Urothelium cell line (cell line): ENCODE results near the gene KLK13.
A peak's percentile ranks its signal among the peaks of the same experiment; 100 is the strongest.

ENCODE experiments used
- DNase-seq: peaks from one replicate; pipeline ENCODE4 v3.0.0; 2011; ENCODE audit warnings: low spot score, mixed read lengths
- FAIRE-seq: peaks from 2 replicates; lab custom pipeline; 2011; peaks lifted over from hg19 to GRCh38; lab: Jason Lieb, UNC

The KLK13 gene, protein sequence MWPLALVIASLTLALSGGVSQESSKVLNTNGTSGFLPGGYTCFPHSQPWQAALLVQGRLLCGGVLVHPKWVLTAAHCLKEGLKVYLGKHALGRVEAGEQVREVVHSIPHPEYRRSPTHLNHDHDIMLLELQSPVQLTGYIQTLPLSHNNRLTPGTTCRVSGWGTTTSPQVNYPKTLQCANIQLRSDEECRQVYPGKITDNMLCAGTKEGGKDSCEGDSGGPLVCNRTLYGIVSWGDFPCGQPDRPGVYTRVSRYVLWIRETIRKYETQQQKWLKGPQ

DNA sequence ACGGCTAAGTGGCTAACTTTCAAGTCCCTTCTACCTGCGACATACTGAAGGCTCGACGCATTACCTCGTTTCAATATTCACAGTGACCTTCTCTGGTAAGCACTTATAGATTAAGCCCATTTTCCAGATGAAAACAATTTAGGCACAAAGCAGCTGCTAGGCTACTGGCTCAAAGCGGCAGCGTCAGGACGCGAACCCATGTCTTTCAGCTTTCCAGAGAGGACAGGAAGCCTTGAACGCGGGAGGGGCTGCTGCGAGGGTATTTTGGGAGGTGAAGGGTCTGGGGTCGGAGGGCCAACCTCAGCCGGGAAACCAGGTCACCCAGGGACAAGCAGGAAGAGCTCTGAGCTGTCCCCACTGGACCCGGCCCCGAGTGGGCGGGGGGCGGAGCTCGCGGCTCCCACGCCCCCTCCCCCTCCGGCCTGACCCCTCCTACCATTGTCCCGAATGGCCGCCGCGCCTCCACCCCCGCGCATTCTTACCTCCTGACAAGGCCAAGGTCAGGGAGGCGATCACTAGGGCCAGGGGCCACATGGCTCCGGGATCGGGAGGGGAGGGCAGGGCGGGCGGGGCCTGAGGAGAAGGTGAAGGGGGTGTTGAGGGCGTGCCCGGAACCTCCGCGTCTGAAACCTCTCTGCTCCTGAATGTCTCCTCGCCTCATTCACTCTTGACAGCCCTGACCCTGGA is at the start of gene KLK13:
Gene KLK13, minus strand, starts transcription at position 559 of the 687 bp plus-strand sequence. Its CDS starts 25 bp downstream, at position 534.
- DNase-seq (peak; percentile 82), FAIRE-seq (peak; percentile 59)

DNA sequence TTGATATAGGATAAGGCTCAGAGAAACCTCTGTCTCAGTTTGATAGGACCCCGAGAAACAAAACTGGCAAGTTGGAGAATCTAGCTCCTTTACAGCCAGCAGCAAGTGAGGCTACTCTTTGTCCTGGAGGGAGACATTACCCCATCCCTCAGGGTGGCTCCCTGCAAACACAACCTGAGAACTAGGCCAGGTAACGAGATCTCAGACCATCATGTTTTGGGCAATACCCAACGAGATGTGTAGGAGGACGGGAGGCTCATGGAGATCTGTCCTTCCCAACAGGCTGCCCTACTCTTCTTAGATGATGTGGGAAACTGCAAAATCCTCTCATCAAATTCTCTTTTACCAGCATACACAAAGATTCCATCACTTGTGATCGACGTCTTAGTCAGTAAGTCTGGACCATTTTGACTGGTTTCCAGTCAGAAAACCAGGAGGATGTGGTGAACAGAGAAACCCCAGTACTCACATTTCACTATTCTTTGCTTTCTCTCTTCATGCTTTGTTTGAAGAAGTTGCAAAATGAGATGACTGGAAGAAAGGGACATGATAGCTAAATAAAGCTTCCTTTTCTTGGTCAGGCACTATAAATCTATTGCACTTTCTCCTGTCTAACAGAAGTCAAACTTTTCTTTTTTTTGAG is 49.3 kb upstream of the KLK13 start:
- no peak for FAIRE-seq
- DNase-seq = no peak

DNA sequence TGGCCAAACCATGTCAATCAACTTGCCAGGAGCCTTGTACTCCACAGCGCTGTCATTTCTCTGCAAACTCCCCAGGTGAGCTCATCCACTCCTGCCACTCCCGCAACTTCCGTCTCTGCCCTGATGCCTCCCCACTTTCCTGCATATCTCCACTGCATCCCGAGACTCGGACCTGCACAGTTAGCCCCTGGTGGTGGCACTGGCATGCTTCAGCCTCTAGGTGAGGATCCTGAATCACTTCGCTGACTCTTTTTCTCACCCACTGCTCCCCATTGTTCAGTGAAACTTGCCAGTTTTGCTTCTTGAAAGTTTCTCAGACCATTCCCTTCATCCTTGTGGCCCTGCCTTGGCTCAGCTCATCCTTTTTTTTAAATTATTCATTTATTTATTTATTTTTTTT is 46.7 kb upstream of the KLK13 start:
- no peak for FAIRE-seq
- DNase-seq = peak; percentile 31

DNA sequence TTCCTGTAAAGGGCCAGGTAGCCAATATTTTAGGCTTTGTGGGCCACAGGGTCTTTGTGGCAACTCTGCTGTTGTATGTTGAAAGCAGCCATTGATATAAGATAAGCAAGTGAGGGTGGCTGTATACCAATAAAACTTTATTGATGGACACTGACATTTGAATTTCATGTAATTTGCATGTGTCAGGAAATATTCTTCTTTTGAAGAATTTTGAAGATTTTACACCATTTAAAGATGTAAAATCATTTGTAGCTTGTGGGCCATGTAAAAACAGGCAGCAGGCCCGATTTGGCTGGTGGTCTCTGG is 45.7 kb upstream of the KLK13 start:
- DNase-seq (no peak), FAIRE-seq (no peak)

DNA sequence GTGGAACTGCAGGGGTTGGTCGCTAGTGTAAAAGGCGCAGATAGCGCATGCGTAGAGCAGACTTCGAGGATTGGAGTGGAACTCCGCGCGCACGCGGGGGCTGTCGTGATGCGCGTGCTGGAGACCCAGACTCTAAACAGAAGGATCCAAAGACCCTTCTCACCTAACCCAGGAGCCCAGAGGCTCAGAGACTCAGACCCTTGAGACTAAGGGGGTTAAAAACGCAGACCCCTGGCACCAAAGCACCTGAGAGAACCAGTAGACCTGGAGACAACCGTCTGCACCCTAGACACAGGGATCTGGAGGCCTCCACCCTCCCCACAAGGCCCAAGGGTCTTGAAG is 43.9 kb upstream of the KLK13 start:
- FAIRE-seq (no peak), DNase-seq (no peak)

DNA sequence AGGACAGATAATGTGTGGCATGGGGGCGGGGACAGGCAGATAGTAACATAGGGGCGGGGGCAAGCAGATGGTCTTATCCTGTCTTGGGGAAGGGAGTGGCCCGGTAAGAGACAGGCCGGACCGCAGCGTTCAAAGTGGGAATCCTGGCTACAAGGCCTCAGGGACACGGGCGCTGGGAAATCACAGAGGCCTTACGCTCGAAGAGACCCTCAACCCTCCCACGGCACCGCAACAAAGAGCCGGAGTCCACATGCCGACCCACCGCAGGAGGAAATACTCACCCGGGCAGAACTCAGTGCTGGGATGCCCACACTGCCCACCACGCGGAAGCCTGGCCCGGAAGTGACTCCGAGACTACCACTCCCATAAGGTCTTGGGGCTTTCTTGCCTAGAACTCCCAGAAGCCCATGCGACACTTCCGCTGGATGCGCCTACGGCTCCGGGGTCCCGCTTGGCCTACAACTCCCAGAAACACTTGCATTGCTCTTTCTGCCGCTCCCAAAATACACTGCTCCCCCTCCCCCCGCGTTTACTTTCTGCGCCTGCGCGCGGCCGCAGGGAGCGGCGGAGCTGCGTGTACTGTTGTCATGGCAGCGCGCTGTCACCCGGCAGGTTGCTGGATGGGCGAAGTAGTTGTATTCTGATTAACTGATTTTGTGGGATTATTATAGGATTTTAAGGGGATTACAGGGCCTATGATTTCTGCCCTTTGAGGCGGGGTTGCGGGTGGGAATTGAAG is 43.3 kb upstream of the KLK13 start, which contains the start of gene CTU1:
Gene CTU1, minus strand, starts transcription at position 344 of the 739 bp plus-strand sequence. CDS start 3,840 bp downstream, outside the sequence.
- DNase-seq = peak; percentile 97
- FAIRE-seq = peak; percentile 56

DNA sequence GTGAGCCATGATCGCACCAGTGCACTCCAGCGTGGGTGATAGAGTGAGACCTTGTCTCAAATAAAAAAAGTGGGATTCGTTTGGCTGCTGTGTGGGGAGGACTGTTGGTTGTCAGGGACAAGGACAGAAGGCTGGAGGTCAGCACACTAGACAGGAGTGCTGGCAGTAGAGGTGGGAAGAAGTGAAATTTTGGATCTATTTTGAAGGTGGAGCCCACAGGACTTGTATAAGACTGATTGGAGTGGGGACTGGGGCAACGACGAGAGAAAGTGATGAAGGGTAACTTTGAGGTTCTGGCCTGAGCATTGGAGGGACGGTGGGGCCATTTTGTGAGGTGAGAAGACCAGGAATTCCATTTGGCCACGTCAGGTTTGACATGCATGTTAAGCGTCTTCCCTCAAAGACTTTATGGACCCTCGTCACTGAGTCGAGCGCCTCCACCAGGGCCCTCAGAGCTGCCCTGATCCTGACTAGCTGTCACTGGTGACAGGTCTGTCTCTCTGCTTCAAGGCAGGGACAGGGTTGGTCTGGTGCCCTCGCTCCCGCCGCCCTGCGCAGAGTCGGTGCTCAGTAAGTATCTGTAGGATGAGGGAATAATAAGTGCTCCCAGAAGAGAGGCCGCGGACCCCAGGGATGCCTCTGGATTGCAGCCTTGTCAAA is 42.6 kb upstream of the KLK13 start:
- DNase-seq = no peak
- FAIRE-seq = no peak

DNA sequence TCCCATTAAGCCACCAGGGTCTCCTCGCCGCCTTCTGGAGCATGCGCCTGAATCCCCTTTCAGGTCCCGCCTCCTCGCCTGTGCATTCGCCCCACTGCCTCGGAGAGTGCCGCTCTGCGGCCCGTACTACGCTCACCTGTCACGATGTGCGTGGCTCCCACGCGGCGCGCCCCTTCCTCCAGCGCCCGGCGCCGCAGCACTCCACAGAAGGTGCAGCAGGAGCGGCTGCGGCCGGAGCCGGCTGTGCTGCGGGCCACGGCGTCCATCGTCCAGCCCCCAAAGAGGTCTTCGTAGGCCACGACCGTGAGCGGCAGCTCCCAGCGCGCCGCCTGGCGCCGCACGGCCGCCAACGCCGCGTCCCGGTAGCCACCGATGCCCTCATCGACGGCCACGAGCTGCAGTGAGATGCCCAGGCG is 39.0 kb upstream of the KLK13 start:
- no peak for DNase-seq
- FAIRE-seq = no peak

DNA sequence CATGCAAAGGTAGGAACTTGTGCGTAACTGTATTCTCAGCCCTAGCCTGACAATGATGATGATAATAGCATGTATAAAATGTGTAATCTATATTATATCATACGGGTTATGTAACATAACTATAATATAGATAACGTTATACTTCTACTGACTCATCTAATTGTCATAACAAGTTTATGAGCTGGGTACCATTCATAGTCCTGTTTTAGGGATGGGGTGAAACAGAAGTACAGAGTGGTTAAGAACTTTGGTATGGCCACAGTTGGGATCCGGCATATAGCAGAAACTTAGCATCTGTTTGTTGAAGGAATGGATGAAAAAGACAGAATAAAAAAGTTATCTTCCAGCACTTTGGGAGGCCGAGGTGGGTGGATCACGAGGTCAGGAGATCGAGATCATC is 38.1 kb upstream of the KLK13 start:
- no peak for FAIRE-seq
- no peak for DNase-seq

DNA sequence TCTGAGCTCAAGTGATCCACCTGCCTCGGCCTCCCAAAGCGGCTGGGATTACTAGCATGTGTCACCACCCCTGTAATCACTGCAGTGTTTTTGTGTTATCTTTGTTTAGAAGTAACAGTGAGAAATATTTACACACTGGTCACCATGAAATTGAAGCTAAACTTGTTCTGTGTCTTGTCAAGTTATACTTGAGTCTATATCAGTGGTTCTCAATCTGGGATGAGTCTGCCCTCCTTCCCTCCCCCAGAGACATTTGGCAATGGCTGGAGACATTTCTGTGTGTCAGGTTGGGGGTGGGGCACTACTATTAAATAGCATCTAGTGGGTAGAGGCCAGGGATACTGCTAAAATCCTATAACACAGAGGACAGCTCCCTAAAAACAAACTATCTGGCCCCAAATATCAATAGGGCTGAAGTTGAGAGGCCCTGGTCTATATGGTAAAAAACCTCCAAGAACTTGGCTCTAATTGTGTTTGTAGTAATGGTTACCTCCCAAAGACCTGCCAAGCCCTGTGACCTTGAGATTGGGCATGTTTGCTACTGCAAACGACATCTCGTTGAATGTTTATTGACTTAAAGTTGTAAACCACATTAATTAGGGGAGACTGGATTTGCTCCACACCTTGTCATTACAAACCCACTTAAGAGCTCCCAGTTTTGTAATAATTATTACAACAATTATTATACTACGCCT is 36.4 kb upstream of the KLK13 start:
- no peak for DNase-seq
- no peak for FAIRE-seq

DNA sequence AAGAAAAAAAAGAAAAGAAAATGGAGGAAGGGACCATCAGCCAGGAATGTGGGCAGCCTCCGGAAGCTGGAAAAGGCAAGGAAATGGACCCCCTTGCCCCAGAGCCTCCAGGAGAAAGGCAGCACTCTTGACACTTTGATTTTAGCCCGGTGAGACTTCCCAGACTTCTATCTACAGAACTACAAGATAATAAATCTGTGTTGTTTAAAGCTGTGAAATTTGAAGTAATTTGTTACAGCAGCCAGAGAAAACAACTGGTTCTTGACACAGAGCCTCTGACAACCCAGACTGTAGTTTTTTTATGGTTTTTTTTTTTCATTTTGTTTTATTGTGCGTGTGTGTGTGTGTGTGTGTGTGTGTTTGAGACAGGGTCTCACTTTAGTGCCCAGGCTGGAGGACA is 35.7 kb upstream of the KLK13 start:
- no peak for DNase-seq
- FAIRE-seq = no peak

DNA sequence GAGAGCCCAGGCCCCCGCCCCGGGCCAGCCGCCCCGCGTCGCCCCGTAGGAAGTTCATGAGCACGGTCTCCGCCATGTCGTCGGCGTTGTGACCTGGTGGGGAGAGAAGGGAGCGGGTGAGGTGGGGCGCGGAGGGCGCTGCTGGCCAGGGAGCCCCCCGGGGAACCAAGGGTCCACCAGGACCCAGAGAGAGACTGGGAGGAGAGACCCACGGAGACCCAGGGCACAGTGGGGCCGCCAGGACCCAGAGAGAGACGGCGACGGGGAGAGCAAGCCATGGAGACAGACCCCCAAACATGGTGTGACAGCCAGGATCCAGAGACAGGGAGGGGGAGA is 34.1 kb upstream of the KLK13 start:
- FAIRE-seq (no peak), DNase-seq (no peak)

DNA sequence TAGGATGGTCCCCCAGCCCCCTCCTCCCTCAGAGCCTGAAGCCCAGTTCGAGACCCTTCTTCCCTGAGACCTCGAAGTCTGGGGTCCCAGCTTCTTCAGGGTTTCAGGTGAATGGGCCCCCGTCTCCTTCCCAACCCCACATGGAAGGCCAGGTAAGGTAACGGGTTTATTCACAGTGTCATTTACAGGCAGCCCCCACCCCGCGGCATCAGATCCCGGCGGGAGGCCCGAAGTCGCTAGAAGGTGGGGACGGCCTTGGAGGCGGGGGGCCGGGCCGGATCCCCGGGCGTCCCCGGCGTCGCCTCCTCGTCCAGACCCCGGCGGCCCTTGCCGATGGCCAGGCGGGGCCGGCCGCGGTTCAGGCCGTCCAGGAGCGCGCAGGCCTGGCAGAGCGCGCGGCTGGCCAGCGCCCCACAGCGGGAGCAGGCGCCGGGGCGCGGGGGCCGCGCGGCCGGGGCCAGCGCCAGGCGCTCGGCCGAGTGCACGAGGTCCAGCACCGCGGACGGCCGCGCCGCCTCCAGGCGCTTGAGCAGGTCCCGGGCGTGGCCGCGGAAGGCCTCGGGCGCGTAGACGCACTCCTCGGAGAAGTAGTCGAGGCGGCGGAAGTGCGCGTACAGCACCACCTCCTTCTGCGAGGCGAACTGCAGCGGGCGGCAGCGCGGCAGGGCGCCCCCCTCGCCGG is 33.6 kb upstream of the KLK13 start:
- FAIRE-seq (no peak), DNase-seq (no peak)

DNA sequence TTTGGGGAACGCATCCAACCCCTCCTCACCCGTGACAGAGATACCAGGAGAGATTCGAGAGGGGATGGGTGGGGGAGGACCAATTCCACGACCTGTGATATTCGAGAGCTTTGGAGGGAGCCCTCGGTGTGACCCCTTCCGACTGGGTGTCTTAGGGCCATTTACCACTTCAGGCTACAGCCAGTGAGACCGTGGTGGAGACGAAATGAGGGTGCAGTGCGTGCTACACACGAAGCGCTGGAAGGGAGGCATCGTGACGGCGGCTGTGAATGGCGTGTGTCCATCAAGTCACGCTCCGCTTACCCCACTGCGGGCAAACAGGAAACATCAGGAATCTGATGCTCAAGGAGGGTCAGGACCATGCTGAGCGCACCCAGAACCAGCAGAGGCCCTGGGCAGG is 32.9 kb upstream of the KLK13 start:
- FAIRE-seq (peak; percentile 35), DNase-seq (no peak)

DNA sequence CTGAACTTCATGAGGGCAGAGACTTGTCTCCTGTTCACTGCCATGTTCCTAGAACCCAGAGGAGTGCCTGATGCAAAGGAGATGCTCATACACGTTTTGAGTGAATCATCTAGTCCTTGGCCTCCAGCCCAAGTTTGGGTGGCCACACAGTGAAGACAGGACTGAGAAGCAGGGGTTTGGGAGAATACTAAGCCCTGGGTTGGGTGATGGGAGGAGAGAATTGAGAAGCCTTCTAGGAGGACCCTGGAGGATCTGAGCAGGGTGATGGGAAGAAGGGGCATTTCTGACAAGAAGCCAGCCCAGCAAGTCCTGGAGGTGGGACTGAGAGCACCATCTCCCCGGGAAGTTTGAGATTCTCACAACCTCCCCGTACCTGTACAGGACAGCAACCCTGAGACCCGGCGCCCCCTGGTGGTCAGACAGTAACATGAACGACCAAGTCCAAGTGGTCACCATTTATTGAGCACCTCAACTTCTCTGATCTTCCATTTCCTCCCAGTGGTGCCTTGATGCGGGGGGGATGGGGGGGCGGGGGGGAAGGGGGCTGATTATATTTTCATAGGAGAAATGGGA is 32.4 kb upstream of the KLK13 start:
- FAIRE-seq = peak; percentile 67
- peak; percentile 72 for DNase-seq

DNA sequence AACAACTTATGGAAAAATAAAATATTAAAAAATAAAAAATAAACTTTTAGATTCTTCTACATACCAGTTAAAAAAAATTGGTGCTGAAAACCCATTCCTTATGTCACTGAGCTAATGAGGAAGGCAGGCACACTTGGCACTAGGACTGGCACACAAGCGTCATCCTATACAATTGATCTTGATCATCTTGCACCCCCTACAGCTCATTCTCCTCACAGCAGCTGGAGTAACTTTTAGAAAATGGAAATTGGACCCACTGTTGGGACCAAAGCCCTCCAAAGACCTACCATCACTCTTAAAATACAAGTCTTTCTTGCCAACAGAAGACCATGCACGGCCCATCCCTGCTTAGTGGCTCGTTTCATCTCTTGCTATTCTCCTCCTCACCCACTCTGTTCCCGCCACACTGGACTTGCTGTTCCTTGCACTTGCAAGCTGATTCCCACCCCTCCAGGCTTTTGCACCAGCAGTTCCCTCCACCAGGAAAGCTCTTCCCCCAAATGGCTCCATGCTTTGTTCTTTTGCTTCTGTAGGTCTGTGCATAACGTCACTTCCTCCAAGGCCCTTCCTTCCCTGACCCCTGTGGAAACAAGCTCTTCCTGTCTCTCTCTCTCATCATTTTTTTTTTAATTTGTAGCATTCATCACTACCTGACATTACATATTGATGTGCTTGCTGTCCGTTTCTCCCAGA is 31.7 kb upstream of the KLK13 start:
- no peak for FAIRE-seq
- no peak for DNase-seq

DNA sequence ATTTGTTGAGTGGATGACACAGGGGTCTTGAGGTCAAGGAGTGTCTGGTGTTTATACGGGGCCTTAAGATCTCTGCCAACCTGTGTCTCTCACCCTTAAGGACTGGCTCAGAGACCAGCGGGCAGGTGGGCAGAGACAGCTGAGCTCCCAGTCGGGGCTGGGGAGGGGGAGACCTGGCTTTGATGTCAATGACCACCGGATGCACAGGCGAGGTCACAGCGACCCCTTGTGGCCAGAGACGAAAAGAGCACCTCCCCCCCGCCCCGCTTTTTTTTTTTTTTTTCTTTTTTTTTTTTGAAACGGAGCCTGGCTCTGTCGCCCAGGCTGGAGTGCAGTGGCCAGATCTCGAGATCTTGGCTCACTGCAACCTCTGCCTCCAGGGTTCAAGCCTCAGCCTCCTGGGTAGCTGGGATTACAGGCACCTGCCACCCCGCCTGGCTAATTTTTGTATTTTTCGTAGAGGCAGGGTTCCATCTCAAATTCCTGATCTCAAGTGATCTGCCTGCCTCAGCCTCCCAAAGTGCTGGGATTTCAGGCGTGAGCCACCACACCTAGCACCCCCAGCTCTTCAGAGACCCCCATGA is 29.9 kb upstream of the KLK13 start:
- peak; percentile 61 for DNase-seq

DNA sequence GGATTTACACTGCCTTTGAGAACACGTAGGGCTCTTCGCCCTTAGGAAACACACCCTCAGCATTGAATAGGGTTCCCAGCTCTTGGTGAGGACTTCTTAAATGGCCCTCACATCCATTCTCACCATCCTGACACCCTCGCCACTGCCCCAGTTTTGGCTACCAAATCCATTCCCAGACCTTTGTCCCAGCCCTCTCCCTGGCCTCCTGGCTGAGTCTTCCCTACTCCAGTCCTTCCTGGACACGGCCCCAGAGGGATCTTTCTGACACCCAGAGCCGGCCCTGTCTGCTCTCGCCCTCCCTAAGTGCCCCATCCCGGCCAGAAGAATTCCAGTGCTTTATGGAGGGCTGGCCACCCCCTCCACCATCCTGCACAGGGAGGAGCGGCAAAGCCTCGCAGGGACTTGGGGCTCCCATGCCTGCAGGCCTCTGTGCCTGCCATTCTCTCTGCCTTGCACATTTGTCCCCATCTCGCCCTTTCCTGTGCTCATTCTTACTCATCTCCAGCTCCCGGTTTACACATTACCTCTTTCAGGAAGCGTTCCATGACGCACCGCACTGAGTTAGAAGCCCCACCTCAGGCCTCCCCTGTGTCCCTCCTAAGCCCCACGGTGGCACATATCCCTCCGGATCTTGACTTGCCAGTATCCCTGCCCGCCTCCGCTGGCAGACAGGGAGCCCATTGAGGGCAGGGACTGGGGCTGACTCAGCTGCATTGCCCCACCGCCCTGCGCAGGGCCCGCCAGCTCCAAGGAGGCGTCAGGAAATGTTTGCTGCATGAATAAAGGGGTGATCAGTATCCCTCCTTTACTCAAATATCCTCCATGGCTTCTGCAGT is 28.8 kb upstream of the KLK13 start:
- no peak for DNase-seq
- FAIRE-seq = no peak

More for the DNA sequence above, 29.9 kb upstream of the KLK13 start:
- no peak for FAIRE-seq
